A172 (cell line): ENCODE results near the gene SH3RF2. TPM values are rescaled to one million over a fixed set of nuclear protein-coding genes. Genes with fewer than 3 reads are reported as not detected.
A peak's percentile ranks its signal among the peaks of the same experiment; 100 is the strongest.

Experiments
- DNase-seq: peaks from one replicate; pipeline ENCODE4 v3.0.0-alpha.2; 2015; ENCODE audit warnings: low spot score
- total RNA-seq: library from RNA; depleted of rRNA; stranded (reverse); fragments of >200 nt; shearing (Covaris generic); gene quantifications from 2 replicates; pipeline ENCODE4 v1.2.3, GENCODE V29; 2014

SH3RF2 gene
- total RNA-seq, 1 experiment from 2014 or later, result 5.9 TPM

DNA sequence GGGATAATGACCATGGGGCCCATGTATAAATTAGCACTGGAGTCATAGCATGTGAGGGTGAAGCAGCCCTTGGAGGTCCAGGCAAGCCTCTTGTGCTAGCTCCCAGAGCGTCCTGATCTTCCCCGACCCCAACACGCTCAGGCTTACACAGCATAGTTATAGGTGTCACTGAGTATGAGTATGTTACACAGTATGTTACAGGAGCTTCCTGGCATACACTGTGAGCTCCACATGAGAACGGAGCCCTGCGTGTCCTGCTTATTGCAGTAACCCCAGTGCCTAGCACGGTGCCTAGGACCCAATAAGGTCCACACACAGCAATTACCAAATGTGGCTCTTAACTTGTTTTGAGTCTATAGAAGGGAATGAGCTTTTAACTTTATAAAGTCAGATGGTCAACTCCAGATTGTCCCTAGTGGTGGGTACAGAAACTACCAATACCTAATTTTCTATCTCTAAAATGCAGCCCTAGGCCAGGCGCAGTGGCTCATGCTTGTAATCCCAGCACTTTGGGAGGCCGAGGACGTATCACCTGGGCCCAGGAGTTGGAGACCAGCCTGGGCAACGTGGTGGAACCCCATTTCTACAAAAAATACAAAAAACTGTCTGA, 104.9 kb downstream of the SH3RF2 start:
- peak; percentile 56 for DNase-seq

DNA sequence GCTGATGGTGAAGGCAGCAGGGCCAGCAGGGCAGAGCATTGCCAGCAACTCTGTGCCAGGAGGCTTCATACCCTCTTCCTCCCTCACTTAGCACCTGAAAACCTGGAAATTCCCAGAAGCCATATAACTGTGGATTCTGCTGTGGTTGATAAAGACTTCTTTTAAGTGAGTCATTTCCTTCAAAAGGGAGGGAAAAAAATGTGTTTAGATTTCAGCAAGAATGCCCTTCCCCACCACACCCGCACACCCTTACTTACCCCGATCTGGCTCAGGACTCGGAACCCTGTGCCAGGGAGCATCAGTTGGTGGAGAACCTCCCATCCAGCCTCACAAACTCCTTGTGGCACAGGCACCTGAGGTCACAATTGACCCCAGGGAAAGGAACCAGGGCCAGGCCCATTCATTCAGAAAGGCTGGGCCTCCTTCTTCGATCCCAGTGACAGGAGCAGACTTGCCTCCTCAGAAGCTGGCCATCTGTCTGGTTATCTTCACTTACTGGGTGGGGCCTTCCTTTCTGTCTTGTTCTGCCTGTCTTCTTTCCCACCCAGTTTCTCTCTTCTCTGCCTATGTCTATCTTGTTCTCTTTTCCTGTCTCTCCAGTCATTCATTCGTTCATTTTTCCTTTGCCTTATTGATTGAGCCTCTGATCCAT, 106.4 kb downstream of the SH3RF2 start:
- peak; percentile 95 for DNase-seq

DNA sequence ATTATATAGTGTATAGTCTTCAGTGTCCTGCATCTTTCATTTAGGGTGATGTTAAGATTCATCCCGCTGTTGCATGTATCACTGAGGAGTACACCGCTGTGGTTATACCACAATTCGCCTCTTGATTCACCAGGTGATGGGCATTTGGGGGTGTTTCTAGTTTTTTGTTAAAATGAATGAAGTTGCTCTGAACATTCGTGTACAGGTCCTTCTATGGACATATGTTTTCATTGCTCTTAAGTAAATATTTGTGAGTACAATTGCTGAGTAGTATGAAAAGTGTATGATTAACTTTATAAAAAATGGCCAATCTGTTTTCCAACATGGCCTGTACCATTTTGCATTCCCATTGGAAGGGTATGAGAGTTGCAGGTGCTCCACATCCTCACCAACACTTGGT, 107.3 kb downstream of the SH3RF2 start:
- DNase-seq, result no peak

DNA sequence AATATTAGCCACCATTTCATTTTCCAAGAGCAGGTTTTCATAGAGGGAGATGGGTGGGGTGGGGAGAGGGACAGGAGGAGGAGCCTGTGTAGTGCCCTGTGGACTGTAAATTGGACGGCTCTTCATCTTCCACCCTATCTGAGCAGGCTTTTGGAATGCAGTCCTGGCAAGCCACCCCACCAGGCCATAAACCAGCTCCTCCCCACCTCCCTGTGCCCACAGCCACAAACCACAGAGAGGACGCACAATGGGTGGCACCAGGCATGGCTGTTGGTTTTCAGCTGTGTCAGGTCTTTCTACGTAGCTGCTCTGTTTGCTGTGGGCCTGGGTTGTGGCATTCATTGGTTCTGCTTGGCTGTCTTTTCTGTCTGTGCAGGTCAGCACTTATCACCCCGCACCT, 111.0 kb downstream of the SH3RF2 start:
- DNase-seq, result peak; percentile 85

DNA sequence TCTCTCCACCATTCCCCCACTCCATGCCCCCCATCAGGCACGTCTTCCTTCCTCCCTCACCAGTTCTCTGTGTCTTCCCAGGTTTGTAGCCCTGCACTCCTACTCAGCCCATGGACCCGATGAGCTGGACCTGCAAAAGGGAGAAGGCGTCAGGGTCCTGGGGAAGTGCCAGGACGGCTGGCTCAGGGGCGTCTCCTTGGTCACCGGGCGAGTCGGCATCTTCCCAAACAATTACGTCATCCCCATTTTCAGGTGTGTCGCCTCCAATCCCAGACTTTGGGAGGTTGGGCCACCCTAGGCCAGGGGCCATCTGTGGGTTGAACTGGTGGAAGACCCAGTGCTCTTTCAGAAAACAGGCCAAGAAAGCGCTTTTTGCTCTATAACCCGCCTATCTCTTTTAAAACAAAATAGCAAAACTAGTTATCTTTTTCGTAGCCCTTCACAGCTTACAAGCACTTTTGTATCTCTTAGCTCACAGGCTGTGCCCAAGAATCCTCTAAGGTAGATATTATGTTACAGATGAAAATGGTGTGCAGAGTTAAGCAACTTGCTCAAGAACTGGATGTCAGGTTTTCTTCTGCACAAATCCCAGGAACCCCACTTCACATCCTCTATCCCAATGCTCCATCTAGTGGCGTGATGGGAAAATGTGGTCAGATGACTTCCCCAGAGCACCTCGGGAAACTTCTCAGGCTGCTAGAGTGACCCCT, 112.8 kb downstream of the SH3RF2 start:
- DNase-seq, result peak; percentile 80

DNA sequence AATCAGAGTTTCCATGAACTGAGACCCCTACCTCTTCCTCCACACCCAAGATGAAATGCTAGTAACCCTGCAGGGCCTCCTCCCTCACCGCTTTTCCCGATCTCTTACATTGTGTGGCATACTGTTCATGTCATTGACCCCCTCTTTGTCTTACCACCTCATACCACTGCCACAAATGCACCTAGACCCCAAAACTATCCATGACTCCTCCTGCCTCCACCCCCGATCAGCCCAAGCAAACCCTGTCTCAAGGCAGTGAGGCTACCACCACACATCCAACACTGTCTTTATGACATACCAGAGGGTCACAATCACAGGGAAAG, 113.3 kb downstream of the SH3RF2 start:
- DNase-seq, result no peak

DNA sequence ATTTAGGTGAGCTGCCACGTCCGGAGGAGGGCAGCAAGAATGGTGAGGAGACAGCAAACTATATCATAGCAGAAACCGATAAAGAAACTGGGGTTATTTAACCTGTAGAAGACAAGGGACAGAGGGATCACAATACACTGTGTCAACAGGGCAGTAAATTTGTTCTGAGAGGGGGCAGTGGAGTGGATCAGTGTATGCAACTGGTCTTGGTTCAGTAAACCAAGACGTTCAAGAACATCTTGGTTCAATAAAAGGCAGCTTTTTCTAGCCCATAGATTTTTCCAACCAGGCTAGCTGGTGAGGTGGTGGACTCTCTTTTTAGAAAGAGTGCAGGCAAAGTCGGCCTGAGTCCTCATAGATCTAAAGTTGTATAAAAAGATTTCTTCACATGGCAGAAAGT, 113.7 kb downstream of the SH3RF2 start:
- DNase-seq, result no peak

DNA sequence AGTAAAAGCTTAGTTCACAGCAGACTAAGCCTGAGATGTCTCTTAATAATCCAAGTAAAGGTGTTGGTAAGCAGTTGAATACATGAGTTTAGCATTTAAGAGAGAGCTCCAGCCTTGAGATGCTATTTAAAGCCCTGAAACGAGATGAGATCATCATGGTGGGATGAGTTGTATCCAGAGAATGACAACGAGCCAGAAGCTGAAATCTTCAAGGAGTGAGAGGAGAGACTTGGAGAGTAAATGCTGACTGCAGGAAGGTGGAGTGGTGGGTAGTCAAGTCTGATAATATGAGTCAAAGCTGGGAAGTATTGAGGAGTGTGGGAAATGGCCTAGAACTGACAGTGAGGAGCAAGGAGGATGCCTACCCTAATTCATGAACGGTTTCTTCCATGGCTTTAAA, 115.3 kb downstream of the SH3RF2 start:
- DNase-seq, result peak; percentile 28

DNA sequence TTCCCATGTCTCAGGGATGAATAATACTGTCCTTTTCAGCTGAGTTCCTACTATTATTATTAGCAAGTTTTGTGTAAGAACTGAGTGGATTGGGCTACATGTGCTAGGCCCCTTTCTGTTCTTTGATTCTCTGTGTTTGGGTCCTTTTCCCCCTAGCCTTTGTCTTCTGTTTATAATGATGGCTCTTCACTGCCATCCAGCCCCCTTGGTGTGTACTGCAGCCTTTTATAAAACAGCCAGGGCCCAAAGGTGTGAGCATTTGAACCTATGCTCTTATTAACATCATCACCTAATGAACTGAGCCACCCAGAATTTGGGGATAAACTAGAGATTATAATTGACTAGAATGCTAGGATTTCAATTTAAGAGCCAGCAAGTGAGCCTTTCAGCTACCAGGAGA, 116.4 kb downstream of the SH3RF2 start:
- no peak for DNase-seq

DNA sequence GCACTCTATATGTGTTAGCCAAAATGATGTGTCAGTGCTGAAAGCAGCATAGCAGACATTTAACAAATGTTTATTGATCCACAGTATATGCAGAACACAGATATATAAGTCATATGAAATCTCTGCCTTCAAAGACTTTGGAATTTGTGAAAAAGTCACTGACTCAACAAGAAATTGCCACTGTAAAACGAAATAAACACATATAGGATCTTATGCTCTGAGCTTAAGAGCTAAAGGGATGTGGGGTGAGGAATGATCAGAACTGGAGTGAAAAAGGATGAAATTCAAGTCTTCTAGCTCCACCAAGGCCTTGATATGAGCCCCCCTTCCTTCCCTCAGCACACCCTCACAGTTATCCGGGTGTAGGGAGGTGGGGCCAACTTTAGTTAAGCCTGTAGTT, 119.1 kb downstream of the SH3RF2 start:
- no peak for DNase-seq

DNA sequence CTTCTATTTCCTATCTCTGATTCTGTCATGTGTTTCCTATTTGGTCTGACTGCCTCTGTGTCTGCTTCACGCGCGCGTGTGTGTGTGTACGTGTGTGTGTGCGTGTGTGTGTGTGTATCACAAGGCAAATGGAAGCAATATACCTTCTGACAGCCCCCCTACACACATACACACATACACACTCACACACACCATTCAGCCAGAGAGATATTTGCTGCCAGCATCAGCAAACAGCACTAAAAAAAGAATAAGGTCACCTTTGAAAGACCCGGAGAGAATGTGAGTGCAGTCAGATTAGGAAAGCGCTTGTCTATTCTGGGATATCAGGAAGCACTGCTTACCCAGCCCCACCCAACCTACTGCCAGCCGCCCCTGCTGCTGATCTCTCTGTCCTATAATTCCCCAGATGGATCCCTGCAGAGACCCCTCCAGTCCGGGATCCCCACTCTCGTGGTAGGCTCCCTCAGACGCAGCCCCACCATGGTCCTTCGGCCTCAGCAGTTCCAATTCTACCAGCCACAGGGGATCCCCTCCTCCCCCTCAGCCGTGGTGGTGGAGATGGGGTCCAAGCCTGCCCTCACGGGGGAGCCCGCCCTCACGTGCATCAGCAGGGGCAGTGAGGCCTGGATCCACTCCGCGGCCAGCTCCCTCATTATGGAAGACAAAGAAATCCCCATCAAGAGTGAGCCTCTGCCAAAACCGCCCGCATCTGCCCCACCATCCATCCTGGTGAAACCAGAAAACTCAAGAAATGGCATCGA, 123.3 kb downstream of the SH3RF2 start:
- no peak for DNase-seq

DNA sequence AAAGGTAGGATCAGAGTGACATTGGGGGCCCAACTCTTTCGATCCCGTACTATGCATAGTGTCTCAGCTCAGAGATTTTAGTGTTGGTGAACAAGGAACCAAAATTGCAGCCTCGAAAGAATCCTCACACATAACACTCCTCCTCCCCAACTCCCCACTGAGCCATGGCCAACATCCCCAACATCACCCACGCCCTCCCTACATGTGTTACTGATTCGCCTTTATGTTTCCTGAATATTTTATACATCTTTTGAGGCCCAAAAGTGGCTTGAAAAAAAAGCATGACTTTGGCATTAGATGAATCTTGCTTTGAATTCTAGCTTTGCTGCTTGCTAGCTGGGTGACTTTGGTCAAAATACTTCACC, 123.8 kb downstream of the SH3RF2 start:
- DNase-seq, result no peak

DNA sequence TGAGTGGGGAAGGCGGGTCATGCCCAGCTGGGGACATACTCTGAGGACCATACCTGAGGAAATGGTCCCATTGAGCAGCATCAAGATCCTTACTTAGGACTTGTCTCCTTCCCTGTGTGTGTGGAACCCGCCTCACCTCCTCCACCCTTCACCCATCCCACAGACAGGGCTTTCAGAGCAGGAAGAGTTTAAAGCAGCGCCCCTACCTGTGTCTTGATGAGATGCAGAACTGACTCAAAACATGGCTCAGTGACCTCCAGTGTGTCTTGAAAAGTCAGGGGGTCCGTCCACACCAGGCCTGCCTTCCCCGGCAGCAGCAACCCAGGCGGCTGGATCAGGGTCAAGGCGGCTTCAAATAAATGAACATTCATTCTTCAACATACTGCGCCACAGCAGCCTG, 130.6 kb downstream of the SH3RF2 start:
- no peak for DNase-seq

DNA sequence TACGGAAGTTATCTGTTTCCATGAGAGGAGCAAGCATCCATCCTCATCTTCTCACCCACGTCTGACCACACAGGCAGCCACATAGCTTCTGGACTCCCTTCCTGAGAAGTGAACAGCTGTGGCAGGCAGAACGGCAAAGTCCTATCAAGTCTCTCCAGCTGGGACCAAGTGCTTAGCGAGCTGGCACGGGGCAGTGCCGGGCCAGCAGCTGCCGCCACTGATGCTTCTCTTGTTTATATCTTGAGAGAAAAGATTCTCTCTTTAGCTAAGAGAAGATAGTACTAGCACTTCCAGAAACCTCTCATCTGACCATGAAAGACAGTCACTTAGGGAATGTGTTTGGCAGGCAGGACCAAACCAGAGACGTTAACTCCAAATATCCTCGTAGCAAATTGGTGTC, 131.8 kb downstream of the SH3RF2 start:
- DNase-seq, result no peak

DNA sequence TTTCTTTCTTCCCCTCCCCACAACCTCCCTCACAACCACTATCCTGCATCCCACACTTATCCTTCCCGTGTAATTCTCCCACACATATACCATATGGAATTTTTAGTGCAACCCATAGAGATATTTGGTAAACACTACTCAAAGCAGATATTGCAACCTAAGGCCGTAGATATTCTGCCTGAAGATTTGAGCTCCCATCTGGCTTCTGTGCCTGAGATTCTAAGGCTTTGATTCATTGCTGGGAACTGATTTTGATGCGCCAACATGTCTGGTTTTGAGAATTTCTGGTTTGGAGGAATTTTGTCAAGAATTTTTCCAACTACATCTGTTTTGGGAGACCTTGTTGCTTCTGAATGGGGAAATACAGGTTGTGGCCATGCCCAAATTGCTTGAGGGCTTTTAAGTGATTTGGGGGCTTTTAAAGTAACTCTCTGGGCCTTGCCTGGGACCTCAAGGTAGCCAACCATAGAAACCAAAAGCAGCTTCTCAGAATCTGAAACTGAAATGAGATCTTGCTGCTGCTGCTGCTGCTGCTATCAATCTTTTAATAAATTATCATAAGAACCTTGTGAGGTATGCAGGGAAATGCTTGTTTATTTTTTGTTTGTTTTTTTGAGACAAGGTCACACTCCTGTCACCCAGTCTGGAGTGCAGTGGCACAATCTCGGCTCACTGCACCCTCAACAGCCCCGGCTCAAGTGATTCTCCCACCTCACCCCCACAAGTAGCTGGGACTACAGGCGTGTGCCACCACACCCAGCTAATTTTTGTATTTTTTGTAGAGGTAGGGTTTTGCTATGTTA, 132.8 kb downstream of the SH3RF2 start:
- DNase-seq, result no peak

DNA sequence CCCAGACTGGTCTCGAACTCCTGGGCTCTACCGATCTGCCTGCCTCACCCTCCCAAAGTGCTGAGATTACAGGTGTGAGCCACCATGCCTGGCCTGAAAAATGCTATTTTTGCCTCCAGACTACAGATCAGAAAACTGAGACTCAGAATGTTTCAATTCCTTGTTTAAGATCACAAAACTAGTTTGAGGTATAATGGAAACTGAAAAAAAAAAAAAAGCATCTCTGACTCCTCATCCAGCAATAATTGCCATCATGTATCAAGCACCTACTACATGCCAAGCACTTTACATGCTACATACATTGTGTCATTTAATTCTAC, 133.4 kb downstream of the SH3RF2 start:
- DNase-seq, result no peak

DNA sequence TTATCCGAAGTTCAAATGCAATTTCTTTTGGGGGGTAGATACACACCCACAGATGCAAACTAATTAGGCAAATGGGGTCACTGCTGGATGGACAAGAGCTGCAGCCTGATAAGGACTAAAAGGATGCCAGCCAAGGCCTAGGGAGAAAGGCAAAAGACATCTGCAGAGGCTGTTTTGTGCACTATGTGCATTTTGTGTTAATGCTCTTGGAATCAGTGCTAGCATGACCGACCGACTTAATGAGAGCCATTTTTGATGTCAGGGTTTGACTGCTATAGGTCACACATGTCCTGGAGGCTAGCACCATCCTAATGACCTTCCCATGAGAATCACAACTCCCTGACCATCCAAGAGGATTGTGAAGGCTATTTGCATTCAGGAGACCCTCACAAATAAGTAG, 134.4 kb downstream of the SH3RF2 start:
- no peak for DNase-seq

DNA sequence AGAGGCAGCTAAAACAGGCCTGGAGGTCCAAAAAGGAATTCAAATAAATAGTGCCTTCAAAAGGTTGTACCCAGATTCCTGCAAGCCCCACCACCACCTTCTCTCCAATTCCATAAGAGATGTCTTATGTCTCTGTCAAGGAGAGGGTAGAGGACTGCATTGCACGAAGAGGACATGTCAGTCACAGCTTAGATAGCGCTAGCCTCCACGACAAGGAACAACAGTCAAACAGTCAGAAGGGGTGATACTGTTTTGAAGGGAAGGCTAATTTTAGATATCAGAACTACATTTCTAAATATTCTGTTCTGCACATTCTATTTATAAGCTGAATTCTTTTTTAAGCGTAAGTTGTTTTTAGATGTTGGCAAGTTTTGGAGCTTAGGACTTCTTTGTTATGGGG, 134.8 kb downstream of the SH3RF2 start:
- no peak for DNase-seq

DNA sequence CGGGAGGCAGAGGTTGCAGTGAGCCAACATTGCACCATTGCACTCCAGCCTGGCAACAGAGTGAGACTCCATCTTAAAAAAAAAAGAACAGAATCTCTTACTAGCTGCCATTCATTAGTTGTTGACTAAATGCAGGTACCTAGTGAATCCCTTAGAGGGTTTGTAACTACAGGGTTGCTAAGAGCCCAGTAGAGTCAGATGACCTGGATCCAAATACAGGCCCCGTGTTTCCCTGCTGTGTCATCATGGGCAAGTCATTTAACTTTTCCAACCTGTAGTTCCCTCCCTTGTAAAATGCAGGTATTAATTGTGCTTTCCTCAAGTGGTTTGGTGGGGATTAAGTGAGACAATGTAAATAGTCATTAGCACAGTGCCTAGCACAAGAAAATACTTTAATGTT, 136.2 kb downstream of the SH3RF2 start:
- DNase-seq, result no peak

DNA sequence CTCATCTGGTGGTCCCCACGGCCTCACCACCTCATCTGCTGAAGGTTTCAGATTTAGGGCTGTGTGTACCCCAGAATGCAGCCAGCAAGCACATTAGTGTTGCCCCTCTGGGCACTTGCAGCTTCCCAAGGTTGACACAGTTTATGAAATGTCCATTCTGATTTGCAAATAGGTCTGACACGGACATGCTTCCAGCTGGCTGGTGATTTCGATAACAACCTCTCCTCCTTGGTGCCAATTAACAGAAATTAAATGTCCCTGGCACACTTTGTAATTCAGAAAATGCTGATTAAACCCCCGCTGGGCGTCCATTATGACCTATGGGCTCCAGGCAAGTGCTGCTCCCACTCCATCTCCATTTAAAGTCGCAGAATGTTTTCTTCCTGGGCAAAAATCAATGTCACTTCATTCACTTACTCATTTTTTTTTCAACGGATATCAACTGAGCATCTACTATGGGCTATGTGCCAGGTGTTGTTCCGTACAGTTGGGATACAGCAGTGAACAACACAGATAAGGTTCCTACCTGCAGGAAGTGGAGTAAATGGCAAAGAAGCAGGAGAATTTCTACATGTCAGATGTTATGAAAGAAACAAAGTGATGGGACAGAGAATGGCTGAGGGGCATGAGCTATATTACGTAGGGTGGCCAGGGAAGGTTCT, 137.0 kb downstream of the SH3RF2 start:
- no peak for DNase-seq

DNA sequence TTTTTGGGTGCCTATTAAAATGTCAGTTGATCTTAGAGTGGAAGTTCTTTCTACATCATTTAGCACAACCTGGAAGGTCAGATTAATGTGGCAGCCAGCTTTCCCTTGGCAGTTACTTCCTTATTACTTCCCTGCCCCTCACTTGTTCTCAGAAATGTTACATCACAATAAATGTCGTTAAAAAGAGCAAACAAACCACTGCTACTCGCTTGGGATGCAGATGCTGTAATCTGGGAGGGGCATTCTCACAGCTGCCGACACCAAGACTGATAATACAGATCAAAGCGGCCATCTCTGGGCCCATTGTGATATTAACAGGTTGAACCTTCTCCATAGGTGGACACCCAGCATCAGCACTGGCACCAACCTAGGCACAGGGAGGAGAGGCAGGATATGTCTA, 139.7 kb downstream of the SH3RF2 start:
- no peak for DNase-seq

DNA sequence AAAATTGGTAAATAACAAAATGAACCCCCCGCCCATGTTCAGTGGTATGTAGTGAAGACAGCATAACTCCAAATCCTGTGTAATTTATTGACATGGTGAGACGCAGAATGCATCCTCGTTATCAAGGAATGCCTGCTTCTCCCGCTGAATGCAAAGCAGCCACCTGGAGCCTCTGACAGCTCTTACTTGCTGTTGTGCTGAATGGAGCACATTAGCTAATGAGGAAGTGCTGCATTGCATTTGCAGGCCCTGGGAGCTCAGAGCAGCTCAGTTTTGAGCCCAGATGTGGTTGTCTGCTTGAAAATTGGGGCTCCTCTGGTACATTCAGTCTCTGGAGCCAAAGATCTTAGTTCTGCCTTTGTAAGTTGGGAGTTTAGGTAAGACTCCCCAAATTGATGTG, 140.1 kb downstream of the SH3RF2 start:
- DNase-seq, result no peak
